HepG2 (cell line): ENCODE data around the gene EDC3. TPM values are rescaled to one million over a fixed set of nuclear protein-coding genes. Genes with fewer than 3 reads are reported as not detected.

Experiments
- ARNT2 ChIP-seq: sonication (generic); formaldehyde crosslinking; IDR thresholded peaks from 2 replicates; pipeline ENCODE4 v1.8.0; 2022; ENCODE audit warnings: mild to moderate bottlenecking, low read depth, missing genetic modification reagents, moderate library complexity
- ERF ChIP-seq: IDR thresholded peaks from 2 replicates; pipeline ENCODE4 v1.6.1; 2018; ENCODE audit warnings: missing biosample characterization, missing genetic modification reagents
- GLI4 ChIP-seq: sonication (generic); formaldehyde crosslinking; IDR thresholded peaks from 2 replicates; pipeline ENCODE4 v1.5.1; 2020; ENCODE audit warnings: missing genetic modification reagents, mild to moderate bottlenecking, moderate library complexity, borderline replicate concordance
- HNF4A ChIP-seq: sonication (generic); formaldehyde crosslinking; IDR thresholded peaks from 2 replicates; pipeline ENCODE4 v1.4.0; 2020; ENCODE audit warnings: missing genetic modification reagents
- NFKBIZ ChIP-seq: IDR thresholded peaks from 2 replicates; pipeline ENCODE4 v1.6.1; 2018; ENCODE audit warnings: missing genetic modification reagents, missing compliant biosample characterization
- NFRKB ChIP-seq: fragments of 450-650 bp; IDR thresholded peaks from 2 replicates; pipeline ENCODE4 v1.6.1; 2017
- RARA ChIP-seq: IDR thresholded peaks from 2 replicates; pipeline ENCODE4 v1.6.1; 2016; ENCODE audit warnings: missing genetic modification reagents, missing compliant biosample characterization
- RFXANK ChIP-seq: IDR thresholded peaks from 2 replicates; pipeline ENCODE4 v1.6.1; 2016
- SETDB1 ChIP-seq: sonication (generic); formaldehyde crosslinking; IDR thresholded peaks from 2 replicates; pipeline ENCODE4 v1.5.1; 2020; ENCODE audit warnings: missing genetic modification reagents, mild to moderate bottlenecking, borderline replicate concordance
- SOX13 ChIP-seq, 3 experiments: fragments of 450-650 bp in 1 of 3; sonication (generic) in 1 of 3; formaldehyde crosslinking in 1 of 3; IDR thresholded peaks in 2 of 3; conservative IDR thresholded peaks in 1 of 3; 2 replicates each; pipeline versions ENCODE4 v1.5.0 to v1.6.1; 2016 to 2020; ENCODE audit warnings: antibody characterized with exemption in 1 of 3, mild to moderate bottlenecking in 1 of 3, missing compliant biosample characterization in 1 of 3, missing genetic modification reagents in 1 of 3, moderate library complexity in 1 of 3
- ZBTB10 ChIP-seq: sonication (generic); formaldehyde crosslinking; IDR thresholded peaks from 2 replicates; pipeline ENCODE4 v1.4.0; 2020; ENCODE audit warnings: missing genetic modification reagents, borderline replicate concordance
- ZFP82 ChIP-seq: sonication (generic); formaldehyde crosslinking; IDR thresholded peaks from 2 replicates; pipeline ENCODE4 v1.5.1; 2020; ENCODE audit warnings: mild to moderate bottlenecking, missing genetic modification reagents, borderline replicate concordance
- ZNF335 ChIP-seq: sonication (generic); formaldehyde crosslinking; IDR thresholded peaks from 2 replicates; pipeline ENCODE4 v1.4.0; 2020; ENCODE audit warnings: missing genetic modification reagents
- ZNF678 ChIP-seq: sonication (generic); formaldehyde crosslinking; IDR thresholded peaks from 2 replicates; pipeline ENCODE4 v1.4.0; 2020; ENCODE audit warnings: mild to moderate bottlenecking, missing genetic modification reagents
- polyA plus RNA-seq, 8 experiments: library from polyadenylated mRNA; depleted of rRNA in 3 of 8; stranded (reverse) in 7 of 8; unstranded in 1 of 8; fragments of >200 nt; fragmentation: Illumina TruSeq in 4 of 8; extraction: Trizol in 4 of 8; gene quantifications; 2 replicates each; pipeline versions ENCODE4 v1.2.1 to v1.2.3, GENCODE V29; 2011 to 2016; ENCODE audit warnings: low read depth in 4 of 8, missing spikeins in 1 of 8, mixed read lengths in 1 of 8; ENCODE audit not compliant: insufficient read depth in 1 of 8
- total RNA-seq, 5 experiments: library from RNA; depleted of rRNA; stranded (reverse); fragments of >200 nt; fragmentation: Illumina TruSeq; extraction: Trizol; gene quantifications; 2 replicates each; pipeline ENCODE4 v1.2.3, GENCODE V29; 2016; ENCODE audit warnings: low read depth in 1 of 5
- TF ChIP-seq, protein P1 (sequence below): sonication (generic); formaldehyde crosslinking; conservative IDR thresholded peaks from 2 replicates; pipeline ENCODE4 v1.8.0; 2022; ENCODE audit warnings: missing genetic modification reagents
- TF ChIP-seq, protein P2 (sequence below): IDR thresholded peaks from 2 replicates; pipeline ENCODE4 v1.6.1; 2016
- TF ChIP-seq, protein P3 (sequence below): sonication (generic); formaldehyde crosslinking; IDR thresholded peaks from 2 replicates; pipeline ENCODE4 v1.8.0; 2022; ENCODE audit warnings: mild to moderate bottlenecking, missing genetic modification reagents, borderline replicate concordance
- TF ChIP-seq, protein P4 (sequence below): sonication (generic); formaldehyde crosslinking; IDR thresholded peaks from 2 replicates; pipeline ENCODE4 v1.4.0; 2020; ENCODE audit warnings: mild to moderate bottlenecking, low read depth, missing genetic modification reagents

The EDC3 gene
- total and polyA plus RNA-seq, 2 of the 13 experiments (the other 11 are each of a cell fraction or from before 2014, with no cell fraction given): 17.4 to 32.0 TPM

DNA sequence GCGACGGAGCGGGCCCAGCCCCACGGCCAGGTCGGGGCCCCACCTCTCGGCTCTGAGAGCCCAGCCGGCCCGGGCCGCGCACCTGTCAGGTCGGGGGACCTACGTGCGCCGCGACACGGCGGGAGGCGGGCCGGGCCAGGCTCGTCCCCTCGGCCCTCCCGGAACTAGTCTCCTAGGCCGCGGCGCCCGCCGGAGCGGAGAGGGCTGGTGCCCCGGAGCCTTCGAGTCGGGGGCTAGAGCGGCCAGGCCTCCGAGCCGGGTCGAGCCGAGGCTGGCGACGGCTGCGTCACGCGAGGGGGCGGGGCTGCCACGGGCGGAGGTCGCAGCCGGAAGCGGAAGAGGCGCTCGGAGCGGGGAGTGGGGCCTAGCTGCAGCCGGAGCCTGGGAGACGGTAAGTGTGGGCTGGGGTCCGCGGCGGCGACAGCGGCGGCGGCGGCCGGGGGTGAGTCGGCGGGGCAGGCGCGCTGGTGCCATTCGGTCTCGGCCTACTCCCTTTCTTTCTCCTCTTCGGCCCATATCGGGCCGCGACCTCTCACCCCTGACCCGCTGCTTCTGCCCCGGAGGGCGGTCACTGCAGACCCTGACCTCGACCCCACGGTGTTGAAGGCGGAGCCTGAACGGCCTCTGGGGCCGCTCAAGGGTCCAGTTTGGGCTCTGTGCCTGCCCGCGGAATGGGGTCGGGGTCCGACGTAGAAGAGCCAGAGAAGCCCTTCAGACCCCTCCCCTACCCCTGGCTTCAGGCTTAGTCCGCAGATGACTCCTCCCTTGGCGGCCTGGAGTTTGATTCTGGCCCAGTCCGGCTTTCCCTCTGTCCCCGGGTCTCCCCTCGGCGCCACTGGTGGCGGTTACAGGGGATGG lies 80.1 kb downstream of the EDC3 start, which contains the start of gene CLK3 (continued):
- 0 out of 2 replicates have a peak, but pooled peaks have one; percentile 26 for TF ChIP-seq GLI4
- TF ChIP-seq ERF (CRISPR knock-in tag): peak; percentile 95
- 0 out of 2 replicates have a peak, but pooled peaks have one; percentile 39 for TF ChIP-seq ZNF678 (CRISPR knock-in tag)
- TF ChIP-seq, protein P1, sequence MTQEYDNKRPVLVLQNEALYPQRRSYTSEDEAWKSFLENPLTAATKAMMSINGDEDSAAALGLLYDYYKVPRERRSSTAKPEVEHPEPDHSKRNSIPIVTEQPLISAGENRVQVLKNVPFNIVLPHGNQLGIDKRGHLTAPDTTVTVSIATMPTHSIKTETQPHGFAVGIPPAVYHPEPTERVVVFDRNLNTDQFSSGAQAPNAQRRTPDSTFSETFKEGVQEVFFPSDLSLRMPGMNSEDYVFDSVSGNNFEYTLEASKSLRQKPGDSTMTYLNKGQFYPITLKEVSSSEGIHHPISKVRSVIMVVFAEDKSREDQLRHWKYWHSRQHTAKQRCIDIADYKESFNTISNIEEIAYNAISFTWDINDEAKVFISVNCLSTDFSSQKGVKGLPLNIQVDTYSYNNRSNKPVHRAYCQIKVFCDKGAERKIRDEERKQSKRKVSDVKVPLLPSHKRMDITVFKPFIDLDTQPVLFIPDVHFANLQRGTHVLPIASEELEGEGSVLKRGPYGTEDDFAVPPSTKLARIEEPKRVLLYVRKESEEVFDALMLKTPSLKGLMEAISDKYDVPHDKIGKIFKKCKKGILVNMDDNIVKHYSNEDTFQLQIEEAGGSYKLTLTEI (CRISPR knock-in tag): no peak
- TF ChIP-seq, protein P2, sequence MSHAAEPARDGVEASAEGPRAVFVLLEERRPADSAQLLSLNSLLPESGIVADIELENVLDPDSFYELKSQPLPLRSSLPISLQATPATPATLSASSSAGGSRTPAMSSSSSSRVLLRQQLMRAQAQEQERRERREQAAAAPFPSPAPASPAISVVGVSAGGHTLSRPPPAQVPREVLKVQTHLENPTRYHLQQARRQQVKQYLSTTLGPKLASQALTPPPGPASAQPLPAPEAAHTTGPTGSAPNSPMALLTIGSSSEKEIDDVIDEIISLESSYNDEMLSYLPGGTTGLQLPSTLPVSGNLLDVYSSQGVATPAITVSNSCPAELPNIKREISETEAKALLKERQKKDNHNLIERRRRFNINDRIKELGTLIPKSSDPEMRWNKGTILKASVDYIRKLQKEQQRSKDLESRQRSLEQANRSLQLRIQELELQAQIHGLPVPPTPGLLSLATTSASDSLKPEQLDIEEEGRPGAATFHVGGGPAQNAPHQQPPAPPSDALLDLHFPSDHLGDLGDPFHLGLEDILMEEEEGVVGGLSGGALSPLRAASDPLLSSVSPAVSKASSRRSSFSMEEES (CRISPR knock-in tag): peak; percentile 53; the same call in 1 of the 2 replicates
- TF ChIP-seq ARNT2 (CRISPR knock-in tag): peak; percentile 96
- TF ChIP-seq ZFP82 (CRISPR knock-in tag): peak; percentile 99
- peak; percentile 26 for TF ChIP-seq HNF4A (CRISPR knock-in tag)
- 0 out of 2 replicates have a peak, but pooled peaks have one; percentile 11 for TF ChIP-seq ZBTB10 (CRISPR knock-in tag)
- TF ChIP-seq, protein P3, sequence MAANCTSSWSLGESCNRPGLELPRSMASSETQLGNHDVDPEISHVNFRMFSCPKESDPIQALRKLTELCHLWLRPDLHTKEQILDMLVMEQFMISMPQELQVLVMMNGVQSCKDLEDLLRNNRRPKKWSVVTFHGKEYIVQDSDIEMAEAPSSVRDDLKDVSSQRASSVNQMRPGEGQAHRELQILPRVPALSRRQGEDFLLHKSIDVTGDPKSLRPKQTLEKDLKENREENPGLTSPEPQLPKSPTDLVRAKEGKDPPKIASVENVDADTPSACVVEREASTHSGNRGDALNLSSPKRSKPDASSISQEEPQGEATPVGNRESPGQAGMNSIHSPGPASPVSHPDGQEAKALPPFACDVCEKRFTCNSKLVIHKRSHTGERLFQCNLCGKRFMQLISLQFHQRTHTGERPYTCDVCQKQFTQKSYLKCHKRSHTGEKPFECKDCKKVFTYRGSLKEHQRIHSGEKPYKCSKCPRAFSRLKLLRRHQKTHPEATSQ (CRISPR knock-in tag): peak; percentile 52; the same call in 1 of the 2 replicates
- TF ChIP-seq SETDB1 (CRISPR knock-in tag): no peak
- TF ChIP-seq ZNF335 (CRISPR knock-in tag): 0 out of 2 replicates have a peak, but pooled peaks have one; percentile 2
- peak; percentile 14; the same call in 1 of the 2 replicates for TF ChIP-seq NFKBIZ (CRISPR knock-in tag)
- no peak for TF ChIP-seq RFXANK (CRISPR knock-in tag)
- peak; percentile 75 for TF ChIP-seq RARA (CRISPR knock-in tag)
- TF ChIP-seq SOX13 (IDR thresholded peaks at IDR 0.05): no peak
- TF ChIP-seq SOX13 (CRISPR knock-in tag; conservative IDR thresholded peaks at IDR 0.05 in 1 of 2, IDR thresholded peaks at IDR 0.05 in 1 of 2): peak in 1 of 2 experiments; percentile 46; a peak in 1 of 4 replicates
- TF ChIP-seq, protein P4, sequence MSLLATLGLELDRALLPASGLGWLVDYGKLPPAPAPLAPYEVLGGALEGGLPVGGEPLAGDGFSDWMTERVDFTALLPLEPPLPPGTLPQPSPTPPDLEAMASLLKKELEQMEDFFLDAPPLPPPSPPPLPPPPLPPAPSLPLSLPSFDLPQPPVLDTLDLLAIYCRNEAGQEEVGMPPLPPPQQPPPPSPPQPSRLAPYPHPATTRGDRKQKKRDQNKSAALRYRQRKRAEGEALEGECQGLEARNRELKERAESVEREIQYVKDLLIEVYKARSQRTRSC (CRISPR knock-in tag): no peak
- TF ChIP-seq NFRKB: no peak
